Common myeloid progenitor, CD34-positive (primary cell): ENCODE data around the gene RBL2. TPM values are rescaled to one million over a fixed set of nuclear protein-coding genes. Genes with fewer than 3 reads are reported as not detected.
"Not testable (repeated sequence)": the region's sequence is repeated elsewhere in the genome, so short reads cannot be mapped to it uniquely, and the experiment has no call there.

Experiments used
- CTCF ChIA-PET: fragments of 350-600 bp; sonication (Branson Sonifier 250); formaldehyde crosslinking; loops from one replicate; lab custom pipeline; 2021; ENCODE audit warnings: antibody characterized with exemption; lab: Charles Lee
- POLR2A ChIA-PET: fragments of 350-600 bp; sonication (Branson Sonifier 250); formaldehyde crosslinking; loops from one replicate; lab custom pipeline; 2021; ENCODE audit warnings: antibody characterized with exemption; lab: Charles Lee
- DNase-seq, 3 donors: peaks; one replicate each; pipeline versions ENCODE4 v3.0.0 to v3.0.0-alpha.2; 2013
- H3K27ac ChIP-seq, 2 experiments: 1 replicate in 1 of 2; 2 replicates in 1 of 2; pipeline ENCODE4 v1.7.0; 2013; ENCODE audit warnings: inconsistent platforms in 2 of 2, low read length in 2 of 2, mild to moderate bottlenecking in 2 of 2, low read depth in 1 of 2, moderate library complexity in 1 of 2; ENCODE audit not compliant: severe bottlenecking in 2 of 2, insufficient read depth in 1 of 2, poor library complexity in 1 of 2
- H3K27me3 ChIP-seq, 5 experiments: replicated peaks in 2 of 5; 1 replicate in 3 of 5; 2 replicates in 2 of 5; pipeline versions ENCODE4 v1.6.1 to v1.7.0; 2013; ENCODE audit warnings: low read length in 4 of 5, mild to moderate bottlenecking in 2 of 5, moderate library complexity in 2 of 5, inconsistent platforms in 1 of 5; ENCODE audit not compliant: insufficient read depth in 5 of 5, control insufficient read depth in 4 of 5
- H3K36me3 ChIP-seq, 4 experiments: 1 replicate in 2 of 4; 2 replicates in 2 of 4; pipeline versions ENCODE4 v1.6.1 to v1.7.0; 2013; ENCODE audit warnings: low read length in 3 of 4, control low read depth in 1 of 4, mild to moderate bottlenecking in 1 of 4; ENCODE audit not compliant: control insufficient read depth in 4 of 4, insufficient read depth in 4 of 4
- H3K4me1 ChIP-seq, 4 experiments: 1 replicate in 3 of 4; 2 replicates in 1 of 4; pipeline versions ENCODE4 v1.6.1 to v1.7.1; 2013; ENCODE audit warnings: low read length in 3 of 4, mild to moderate bottlenecking in 3 of 4, control low read depth in 1 of 4, inconsistent platforms in 1 of 4, moderate library complexity in 1 of 4; ENCODE audit not compliant: control insufficient read depth in 4 of 4, insufficient read depth in 4 of 4; ENCODE audit errors: control extremely low read depth in 1 of 4
- H3K4me3 ChIP-seq, 7 experiments: 1 replicate in 4 of 7; 2 replicates in 3 of 7; pipeline versions ENCODE4 v1.5.1 to v1.7.0; 2013; ENCODE audit warnings: mild to moderate bottlenecking in 7 of 7, low read length in 6 of 7, moderate library complexity in 6 of 7, inconsistent platforms in 2 of 7, low read depth in 2 of 7, control low read depth in 1 of 7; ENCODE audit not compliant: insufficient read depth in 4 of 7, control insufficient read depth in 1 of 7; ENCODE audit errors: extremely low read depth in 1 of 7
- H3K9me3 ChIP-seq, 5 experiments: 1 replicate in 4 of 5; 2 replicates in 1 of 5; pipeline versions ENCODE4 v1.6.1 to v1.7.1; 2013; ENCODE audit warnings: low read length in 4 of 5, mild to moderate bottlenecking in 2 of 5, inconsistent platforms in 1 of 5, low read depth in 1 of 5, moderate library complexity in 1 of 5; ENCODE audit not compliant: control insufficient read depth in 4 of 5, insufficient read depth in 2 of 5; ENCODE audit errors: control extremely low read depth in 1 of 5
- WGBS: methylation state at CpG from one replicate; pipeline ENCODE4 v1.1.5; 2013; ENCODE audit not compliant: insufficient coverage; 5-methylcytosine and 5-hydroxymethylcytosine counted together
- polyA plus RNA-seq: library from polyadenylated mRNA; unstranded; fragments of 120-200 nt; gene quantifications from one replicate; pipeline ENCODE4 v1.2.1, GENCODE V29; 2013

The RBL2 gene
- polyA plus RNA-seq: 81.9 TPM

GRCh38 chr16:53434377-53435065, at the start of gene RBL2:
Gene RBL2, plus strand, starts transcription at chr16:53434471. Its CDS starts 86 bp downstream, at chr16:53434557.
- no peaks in the 10 kb centered on the region for H3K9me3 ChIP-seq
- H3K36me3 ChIP-seq: no peaks in the 10 kb centered on the region
- ChIA-PET POLR2A (interaction anchor here (0.6 kb wide), 1 partner anchor 69 kb away, joined by 4 read pairs; no protein-coding TSS in a partner anchor), CTCF (no interaction called here)
- H3K27me3 ChIP-seq: peaks cover 0 to 2% (median 0%) of the 10 kb centered on the region in 5 experiments
- H3K27ac ChIP-seq: peak within 1 kb of the TSS; percentile 61 to 88
- whole genome bisulfite sequencing: under 1% methylated on average over 71 of the region's 89 CpGs
- H3K4me1 ChIP-seq: peaks cover 6 to 20% (median 14%) of the 10 kb centered on the region in 4 experiments
- peak within 1 kb of the TSS; percentile 84 to 100 (median 93) for H3K4me3 ChIP-seq
- DNase-seq: peak; percentile 75 to 85 (median 81)

GRCh38 chr16:53384610-53385009, 49.7 kb upstream of the RBL2 start:
- 75% methylated on average over 4 of the region's 8 CpGs for WGBS
- POLR2A ChIA-PET, H3K36me3 ChIP-seq, DNase-seq, CTCF ChIA-PET, H3K27ac ChIP-seq, H3K4me1 ChIP-seq, H3K27me3 ChIP-seq, H3K4me3 ChIP-seq: not testable (repeated sequence)
- peaks cover 0 to 11% (median 7%) of the 10 kb centered on the region in 5 experiments for H3K9me3 ChIP-seq

GRCh38 chr16:53404959-53405358, 29.3 kb upstream of the RBL2 start:
- H3K9me3 ChIP-seq: no peaks in the 10 kb centered on the region
- no peak overlapping the region for H3K4me3 ChIP-seq
- no peak overlapping the region for H3K27ac ChIP-seq
- H3K27me3 ChIP-seq: peaks cover 0 to 1% (median 0%) of the 10 kb centered on the region in 5 experiments
- ChIA-PET CTCF (no interaction called here), POLR2A (no interaction called here)
- DNase-seq: no peak
- WGBS: no CpG with 5 or more reads among the region's 2 CpGs
- no peaks in the 10 kb centered on the region for H3K4me1 ChIP-seq
- no peaks in the 10 kb centered on the region for H3K36me3 ChIP-seq

GRCh38 chr16:53412549-53412948, 21.7 kb upstream of the RBL2 start:
- ChIA-PET POLR2A (no interaction called here), CTCF (no interaction called here)
- Histone ChIP-seq H3K27ac (no peak overlapping the region), H3K4me1 (no peaks in the 10 kb centered on the region), H3K4me3 (no peak overlapping the region), H3K27me3 (peaks cover 0 to 21% (median 7%) of the 10 kb centered on the region in 5 experiments), H3K9me3 (peaks cover 0 to 3% (median 0%) of the 10 kb centered on the region in 5 experiments), H3K36me3 (no peaks in the 10 kb centered on the region)
- DNase-seq: no peak
- WGBS: 98% methylated on average over 7 of the region's 18 CpGs

GRCh38 chr16:53413864-53414263, 20.4 kb upstream of the RBL2 start:
- WGBS: 98% methylated on average over 11 of the region's 18 CpGs
- H3K27me3 ChIP-seq: peaks cover 0 to 24% (median 7%) of the 10 kb centered on the region in 5 experiments
- POLR2A ChIA-PET: no interaction called here
- H3K36me3 ChIP-seq: no peaks in the 10 kb centered on the region
- CTCF ChIA-PET: no interaction called here
- peaks cover 0 to 3% (median 0%) of the 10 kb centered on the region in 5 experiments for H3K9me3 ChIP-seq
- no peaks in the 10 kb centered on the region for H3K4me1 ChIP-seq
- DNase-seq: no peak
- H3K27ac ChIP-seq: no peak overlapping the region
- H3K4me3 ChIP-seq: no peak overlapping the region

- Histone ChIP-seq H3K27me3 (peaks cover 0 to 24% (median 7%) of the 10 kb centered on the region in 5 experiments), H3K9me3 (peaks cover 0 to 3% (median 0%) of the 10 kb centered on the region in 5 experiments), H3K4me3 (no peak overlapping the region), H3K36me3 (no peaks in the 10 kb centered on the region), H3K4me1 (no peaks in the 10 kb centered on the region), H3K27ac (no peak overlapping the region)
- POLR2A ChIA-PET: no interaction called here
- CTCF ChIA-PET: no interaction called here
- WGBS: 96% methylated on average over 15 of the region's 16 CpGs
- DNase-seq: no peak
Measured at GRCh38 chr16:53414381-53414780, 19.9 kb upstream of the RBL2 start.

- Histone ChIP-seq H3K4me1 (no peaks in the 10 kb centered on the region), H3K27ac (no peak overlapping the region), H3K4me3 (no peak overlapping the region), H3K27me3 (peaks cover 0 to 24% (median 7%) of the 10 kb centered on the region in 5 experiments), H3K9me3 (peaks cover 0 to 3% (median 0%) of the 10 kb centered on the region in 5 experiments), H3K36me3 (no peaks in the 10 kb centered on the region)
- CTCF ChIA-PET: no interaction called here
- WGBS: 19% methylated on average over 2 of the region's 4 CpGs
- DNase-seq: no peak
- POLR2A ChIA-PET: no interaction called here
Measured at GRCh38 chr16:53415504-53415903, 18.8 kb upstream of the RBL2 start.
